Stomach (tissue), 4 donors: Measurements from ENCODE around the gene SRP14.

Experiments used
- CTCF ChIP-seq, 7 experiments: fragments of 450-650 bp in 4 of 7; fragments of 200-600 bp in 3 of 7; sonication (generic) in 3 of 7; IDR thresholded peaks; one replicate each; pipeline ENCODE4 v1.5.1; 2016 to 2019; ENCODE audit warnings: antibody characterized with exemption in 7 of 7, control low read depth in 2 of 7, mild to moderate bottlenecking in 1 of 7
- EP300 ChIP-seq: sonication (generic); formaldehyde crosslinking; IDR thresholded peaks from one replicate; pipeline ENCODE4 v1.6.1; 2017; ENCODE audit warnings: antibody characterized with exemption

DNA sequence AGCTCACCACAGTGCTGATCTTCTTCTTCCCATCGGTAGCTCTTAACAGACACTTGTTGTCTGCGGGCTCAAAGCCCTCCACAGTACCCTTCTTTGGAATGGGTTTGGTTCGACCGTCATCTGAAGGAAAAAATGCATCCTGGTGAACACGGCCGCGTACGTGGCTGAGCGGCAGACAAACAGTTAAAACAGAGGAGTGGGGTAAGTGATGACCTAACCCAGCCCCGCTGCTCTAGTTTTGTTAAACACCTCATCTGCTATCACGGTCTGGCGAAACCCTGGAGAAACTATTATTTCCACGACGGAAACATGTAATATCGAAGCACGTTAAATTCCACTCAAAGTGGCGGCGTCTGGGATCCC lies 725 bp downstream of the SRP14 start:
- TF ChIP-seq EP300 (no peak), CTCF (IDR thresholded peaks at IDR 0.05) (no peak)
